Fibroblast of gingiva (primary cell): ENCODE measurements around the gene ZCCHC12.

Source experiments
- DNase-seq: peaks from one replicate; pipeline ENCODE4 v3.0.0-alpha.2; 2011; ENCODE audit warnings: low read depth

Gene ZCCHC12

GRCh38 chrX:118872102-118872566 is 48.5 kb downstream of the ZCCHC12 start:
- peak; percentile 1 for DNase-seq
